ENCODE results near the gene RASD1.

Gene RASD1

DNA sequence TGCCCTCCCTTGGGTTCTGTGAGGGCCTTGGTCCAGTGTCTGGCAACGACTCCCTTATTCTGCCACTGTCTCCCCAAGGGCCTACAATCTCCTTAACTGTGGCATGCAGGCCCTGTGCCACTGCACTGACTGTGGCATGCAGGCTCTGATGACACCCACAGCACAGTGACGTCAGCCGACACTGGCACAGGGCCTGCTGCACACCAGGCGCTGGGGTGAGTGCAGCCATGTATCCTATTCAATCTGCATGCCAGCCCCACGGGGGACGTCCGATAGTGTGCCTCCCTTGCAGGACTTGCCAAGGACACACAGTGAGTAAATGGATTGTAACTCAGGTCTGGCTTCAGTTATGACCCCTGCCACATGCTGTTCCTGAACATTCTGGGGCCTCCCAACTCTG is 39.8 kb upstream of the RASD1 start:
- TF ChIP-seq, protein P1, sequence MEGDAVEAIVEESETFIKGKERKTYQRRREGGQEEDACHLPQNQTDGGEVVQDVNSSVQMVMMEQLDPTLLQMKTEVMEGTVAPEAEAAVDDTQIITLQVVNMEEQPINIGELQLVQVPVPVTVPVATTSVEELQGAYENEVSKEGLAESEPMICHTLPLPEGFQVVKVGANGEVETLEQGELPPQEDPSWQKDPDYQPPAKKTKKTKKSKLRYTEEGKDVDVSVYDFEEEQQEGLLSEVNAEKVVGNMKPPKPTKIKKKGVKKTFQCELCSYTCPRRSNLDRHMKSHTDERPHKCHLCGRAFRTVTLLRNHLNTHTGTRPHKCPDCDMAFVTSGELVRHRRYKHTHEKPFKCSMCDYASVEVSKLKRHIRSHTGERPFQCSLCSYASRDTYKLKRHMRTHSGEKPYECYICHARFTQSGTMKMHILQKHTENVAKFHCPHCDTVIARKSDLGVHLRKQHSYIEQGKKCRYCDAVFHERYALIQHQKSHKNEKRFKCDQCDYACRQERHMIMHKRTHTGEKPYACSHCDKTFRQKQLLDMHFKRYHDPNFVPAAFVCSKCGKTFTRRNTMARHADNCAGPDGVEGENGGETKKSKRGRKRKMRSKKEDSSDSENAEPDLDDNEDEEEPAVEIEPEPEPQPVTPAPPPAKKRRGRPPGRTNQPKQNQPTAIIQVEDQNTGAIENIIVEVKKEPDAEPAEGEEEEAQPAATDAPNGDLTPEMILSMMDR (IDR thresholded peaks at IDR 0.05; ENCODE audit: insufficient read depth, low read depth, low read length, missing control alignments), result no peak
- no peak for DNase-seq (ENCODE audit: low read depth)
- H3K4me3 ChIP-seq (ENCODE audit: low read depth, low read length), result no peak overlapping the region

DNA sequence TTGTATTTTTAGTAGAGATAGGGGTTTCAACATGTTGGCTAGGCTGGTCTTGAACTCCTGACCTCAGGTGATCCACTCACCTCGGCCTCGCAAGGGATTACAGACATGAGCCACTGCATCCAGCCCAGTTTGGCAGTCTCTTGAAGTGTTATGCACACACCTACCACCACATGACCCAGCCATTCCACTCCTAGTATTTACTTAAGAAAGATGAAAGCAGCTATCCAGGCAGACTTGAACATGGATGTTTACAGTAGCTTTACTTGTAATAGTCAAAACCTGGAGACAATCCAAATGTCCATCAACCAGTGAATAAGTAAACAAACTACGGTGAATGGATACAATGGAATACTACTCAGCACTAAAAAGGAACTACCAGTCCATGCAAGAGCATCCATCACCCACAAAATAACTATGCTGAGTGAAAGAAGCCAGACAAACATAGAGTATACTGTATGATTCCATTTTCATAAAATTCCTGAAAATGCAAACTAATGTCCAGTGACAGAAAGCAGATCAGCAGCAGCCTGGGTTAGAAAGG is 37.8 kb upstream of the RASD1 start:
- no peak overlapping the region for H3K4me3 ChIP-seq (ENCODE audit: low read depth, low read length)
- TF ChIP-seq, protein P1 (IDR thresholded peaks at IDR 0.05; ENCODE audit: insufficient read depth, low read depth, low read length, missing control alignments), result no peak
- no peak for DNase-seq (ENCODE audit: low read depth)

DNA sequence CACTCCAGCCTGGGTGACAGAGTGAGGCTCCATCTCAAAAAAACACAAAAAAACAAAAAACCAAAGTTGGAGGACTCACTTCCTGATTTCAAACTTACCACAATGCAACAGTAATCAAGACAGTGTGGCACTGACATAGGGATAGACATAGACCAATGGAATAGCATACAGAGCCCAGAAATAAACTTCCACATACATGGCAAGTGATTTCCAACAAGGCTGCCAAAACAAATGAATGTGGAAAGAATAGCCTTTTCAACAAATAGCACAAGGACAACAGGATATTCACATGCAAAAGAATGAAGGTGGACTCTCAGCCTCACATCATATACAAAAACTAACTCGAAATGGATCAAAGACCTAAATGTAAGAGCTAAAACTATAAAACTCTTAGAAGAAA is 36.8 kb upstream of the RASD1 start:
- no peak for DNase-seq (ENCODE audit: low read depth)
- TF ChIP-seq, protein P1 (IDR thresholded peaks at IDR 0.05; ENCODE audit: insufficient read depth, low read depth, low read length, missing control alignments), result no peak
- no peak overlapping the region for H3K4me3 ChIP-seq (ENCODE audit: low read depth, low read length)

DNA sequence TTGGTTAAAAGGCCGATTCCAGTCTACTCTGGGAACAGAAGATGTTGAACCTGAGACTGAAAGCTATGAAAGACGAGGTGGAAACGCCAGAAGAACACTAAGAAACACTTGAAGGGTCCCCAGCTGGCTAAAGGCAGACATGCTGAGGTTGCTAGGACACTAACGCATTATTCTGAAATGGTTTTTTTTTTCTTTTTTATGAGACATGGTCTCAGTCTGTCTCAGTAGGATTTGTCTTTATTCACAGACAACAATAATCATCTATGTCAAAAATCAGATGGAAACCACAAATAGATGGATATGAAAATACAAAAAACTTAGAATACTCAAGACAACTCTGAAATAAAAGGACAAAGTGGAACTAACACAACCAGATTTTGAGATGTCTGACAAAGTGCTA is 35.0 kb upstream of the RASD1 start:
- TF ChIP-seq, protein P1 (IDR thresholded peaks at IDR 0.05; ENCODE audit: insufficient read depth, low read depth, low read length, missing control alignments), result no peak
- no peak overlapping the region for H3K4me3 ChIP-seq (ENCODE audit: low read depth, low read length)
- DNase-seq (ENCODE audit: low read depth), result no peak

DNA sequence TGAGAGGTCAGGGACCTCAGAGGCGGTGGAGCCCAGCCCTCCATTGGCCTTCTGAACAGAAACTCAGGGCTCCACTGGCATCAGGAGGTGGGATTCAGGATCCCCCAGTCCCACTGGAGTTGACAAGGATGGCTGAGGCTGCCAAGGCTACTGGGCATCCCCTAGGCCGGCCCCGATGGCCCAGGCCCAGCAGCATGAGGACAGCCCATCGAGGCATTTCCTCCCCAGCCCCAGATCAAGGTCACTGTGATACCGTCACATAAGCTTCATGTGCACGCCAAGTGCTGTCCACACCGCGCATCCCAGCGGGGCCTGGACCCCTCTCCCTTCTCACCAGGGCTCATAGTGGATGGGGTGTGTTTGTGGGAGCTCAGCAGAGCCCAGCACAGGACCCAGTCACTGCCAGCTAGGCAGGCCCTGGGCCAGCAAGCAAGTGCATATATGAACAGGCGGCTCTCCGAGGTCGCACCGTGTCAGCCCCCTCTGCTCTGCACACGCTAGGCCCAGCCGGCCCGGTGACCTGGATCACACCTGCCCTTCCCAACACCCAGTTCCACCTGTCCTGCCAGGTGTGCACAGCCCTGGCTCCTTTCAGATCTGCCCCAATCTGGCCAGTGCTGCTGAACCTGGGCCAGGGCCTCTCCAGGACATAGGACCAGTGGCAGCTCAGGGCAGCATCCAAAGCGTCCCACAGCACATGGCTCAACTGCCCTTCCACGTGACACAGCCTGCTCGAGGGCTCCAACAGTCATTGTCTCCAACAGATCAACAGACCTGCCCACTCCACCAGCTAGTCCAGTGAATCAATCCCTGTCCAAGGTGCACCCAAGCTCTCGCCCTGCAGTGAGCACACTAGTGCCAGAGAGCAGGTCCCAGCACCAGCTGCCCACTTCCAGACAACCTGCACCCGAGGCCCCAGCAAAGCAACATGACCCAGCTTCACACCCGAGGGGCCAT is 32.8 kb upstream of the RASD1 start:
- H3K4me3 ChIP-seq (ENCODE audit: low read depth, low read length), result no peak overlapping the region
- no peak for DNase-seq (ENCODE audit: low read depth)
- TF ChIP-seq, protein P1 (IDR thresholded peaks at IDR 0.05; ENCODE audit: insufficient read depth, low read depth, low read length, missing control alignments), result no peak

DNA sequence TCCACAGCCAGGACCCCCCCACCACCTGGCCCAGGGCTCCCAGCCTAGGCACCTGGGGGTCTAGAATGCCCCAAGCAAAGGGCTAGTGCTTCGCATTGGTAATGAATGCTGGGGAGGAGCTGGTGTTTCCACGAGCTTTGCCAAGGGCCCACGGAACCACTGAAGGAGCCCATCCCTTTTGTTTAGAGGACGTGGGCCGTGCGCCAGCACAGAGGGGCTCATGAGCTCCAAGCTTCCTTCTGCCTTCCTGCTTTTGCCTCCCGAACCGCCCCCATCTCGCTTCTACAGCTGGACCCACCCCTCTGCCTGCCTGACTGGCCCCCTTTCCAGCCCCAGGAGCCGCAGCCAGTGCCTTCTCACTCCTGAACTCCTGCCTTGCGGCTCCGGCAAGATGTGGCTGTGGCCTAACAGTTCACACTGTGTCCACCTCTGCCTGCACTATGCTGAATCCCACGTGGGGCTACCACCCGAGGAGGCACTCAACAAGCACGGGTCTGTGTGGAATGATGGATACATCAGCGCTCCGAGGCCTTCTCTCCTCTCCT is 31.8 kb upstream of the RASD1 start:
- TF ChIP-seq, protein P1 (IDR thresholded peaks at IDR 0.05; ENCODE audit: insufficient read depth, low read depth, low read length, missing control alignments), result no peak
- no peak overlapping the region for H3K4me3 ChIP-seq (ENCODE audit: low read depth, low read length)
- DNase-seq (ENCODE audit: low read depth), result no peak

All from GM12865 (cell line).